Islet precursor cell (in vitro differentiated cells): Measurements from ENCODE around the gene MSH5.
A peak's percentile ranks its signal among the peaks of the same experiment; 100 is the strongest.
"Not testable (repeated sequence)": the region's sequence is repeated elsewhere in the genome, so short reads cannot be mapped to it uniquely, and the experiment has no call there.

ENCODE experiments used
- DNase-seq: peaks from one replicate; pipeline ENCODE4 v3.0.0-alpha.2; 2018

Gene MSH5

GRCh38 chr6:31781244-31782125, 41.7 kb downstream of the MSH5 start:
- DNase-seq, result no peak

DNA sequence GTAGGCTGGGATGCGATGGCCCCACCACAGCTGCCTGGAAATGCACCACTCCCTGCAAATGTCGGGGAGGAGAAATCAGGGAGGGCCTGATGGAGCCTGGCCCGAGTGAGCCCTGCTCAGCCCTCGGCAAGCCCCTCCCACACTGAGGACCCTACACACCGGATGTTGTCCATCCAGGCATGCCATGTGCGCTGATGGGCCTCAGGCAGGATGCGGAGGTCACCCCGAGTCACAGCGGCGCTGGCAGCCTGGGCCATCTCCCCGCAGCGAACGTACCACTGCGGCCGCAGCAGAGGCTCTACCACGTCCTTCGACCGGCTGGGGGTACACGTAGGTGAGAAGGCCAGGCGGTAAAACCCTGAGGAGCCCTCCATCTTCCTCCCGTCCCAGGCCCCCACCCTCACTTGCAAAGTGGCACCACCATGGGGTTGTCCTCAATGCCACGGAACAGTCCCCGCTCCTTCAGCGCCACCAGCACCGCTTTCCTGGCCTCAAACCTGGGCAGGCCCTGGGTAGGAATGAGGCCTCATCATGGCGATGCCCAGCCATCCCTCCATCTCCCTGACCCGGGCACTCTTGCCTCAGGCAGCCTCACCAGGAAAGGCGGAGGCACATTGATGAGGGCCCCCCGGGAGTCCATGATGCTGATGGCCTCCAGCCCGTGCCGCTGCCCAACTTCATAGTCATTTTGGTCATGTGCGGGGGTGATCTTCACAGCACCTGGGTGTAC, 42.5 kb downstream of the MSH5 start:
- peak; percentile 47 for DNase-seq

DNA sequence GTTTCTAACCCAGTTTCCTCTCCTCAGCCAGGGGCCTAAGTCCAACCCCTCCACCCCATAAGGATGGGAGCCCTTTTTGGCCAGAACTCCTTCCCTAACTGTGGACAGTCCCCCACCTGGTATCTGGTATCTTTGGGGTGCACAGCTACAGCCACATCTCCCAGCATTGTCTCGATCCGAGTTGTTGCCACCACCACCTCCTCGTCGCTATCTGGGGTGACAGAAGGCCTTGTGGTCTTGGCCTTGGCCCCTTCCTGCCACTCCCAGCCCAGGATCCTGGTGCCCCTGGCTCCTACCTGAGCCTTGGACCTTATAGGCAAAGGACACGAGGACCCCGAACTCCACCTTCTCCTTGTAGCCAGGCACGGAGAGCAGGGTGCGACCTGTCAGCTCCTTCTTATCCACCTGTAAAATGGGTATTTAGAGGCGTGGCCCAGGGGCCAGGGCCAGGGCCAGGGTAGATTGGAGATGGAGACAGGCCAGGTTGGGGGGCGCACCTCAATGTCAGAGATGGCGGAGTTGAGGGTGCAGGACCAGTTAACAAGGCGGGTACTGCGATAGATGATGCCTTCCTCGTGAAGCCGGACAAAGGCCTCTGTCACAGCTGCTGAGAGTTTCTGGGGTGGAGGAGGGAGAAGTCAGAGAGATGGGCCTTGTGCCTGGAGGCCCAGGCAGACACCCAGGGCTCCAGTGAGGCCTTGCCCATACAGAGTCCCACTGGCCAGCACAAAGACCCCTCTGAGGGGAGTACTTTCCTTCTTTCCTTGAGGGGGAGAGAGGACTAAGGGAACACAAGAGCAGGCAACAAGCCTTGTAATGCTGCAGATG, 44.5 kb downstream of the MSH5 start:
- no peak for DNase-seq

DNA sequence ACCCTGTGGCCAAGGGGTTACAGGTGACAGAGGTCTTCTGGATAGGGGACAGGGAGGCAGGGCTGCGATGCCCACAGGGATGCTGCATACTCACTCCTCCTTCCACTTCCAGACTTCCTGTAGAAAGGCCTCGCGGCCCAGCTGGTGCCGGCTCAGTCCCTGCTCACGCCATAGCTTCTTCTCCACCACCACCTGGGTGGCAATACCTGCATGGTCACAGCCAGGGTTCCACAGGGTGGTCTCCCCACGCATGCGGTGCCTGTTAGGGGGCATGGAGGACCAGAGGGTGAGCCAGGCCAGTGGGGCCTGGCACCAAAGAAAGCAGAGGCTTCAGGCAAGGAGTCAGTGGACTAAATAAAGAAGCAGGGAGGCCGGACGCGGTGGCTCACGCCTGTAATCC, 45.7 kb downstream of the MSH5 start:
- DNase-seq, result no peak

DNA sequence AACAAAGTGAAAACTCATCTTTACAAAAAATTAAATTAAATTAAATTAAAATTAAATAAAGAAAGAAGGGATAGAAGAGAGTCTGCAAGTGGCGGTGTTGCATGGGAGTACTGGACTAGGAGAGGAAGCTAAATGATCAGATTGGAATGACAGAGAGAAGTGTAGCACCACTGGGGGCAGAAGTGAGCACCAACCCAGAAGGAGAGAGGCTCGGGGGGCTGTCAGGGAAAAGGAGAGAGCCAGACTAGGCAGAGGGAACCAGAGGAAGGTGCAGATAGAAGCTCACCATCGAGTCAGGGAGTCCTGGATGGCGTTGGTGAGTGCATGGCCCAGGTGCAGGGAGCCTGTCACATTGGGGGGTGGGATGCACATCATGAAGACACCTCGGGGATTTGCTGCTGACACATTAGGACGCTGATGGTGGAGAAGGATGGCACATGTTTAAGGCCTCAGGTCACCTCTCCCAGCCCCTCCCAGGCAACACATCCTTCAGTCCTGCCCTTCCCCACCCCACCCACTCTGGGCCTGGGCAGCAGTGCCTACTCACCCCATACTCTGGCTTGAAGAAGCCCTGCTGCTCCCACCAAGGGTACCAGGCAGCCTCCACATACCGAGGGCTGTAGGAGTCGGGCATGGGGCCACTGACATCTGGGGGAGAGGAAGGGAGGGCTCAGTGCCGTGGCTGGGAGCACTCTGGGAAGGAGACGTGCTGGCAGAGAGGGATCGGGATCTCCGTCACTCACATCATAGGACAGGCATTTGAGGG, 51.7 kb downstream of the MSH5 start:
- DNase-seq, result peak; percentile 82

GRCh38 chr6:31792090-31792374, 52.2 kb downstream of the MSH5 start:
- DNase-seq, result no peak

DNA sequence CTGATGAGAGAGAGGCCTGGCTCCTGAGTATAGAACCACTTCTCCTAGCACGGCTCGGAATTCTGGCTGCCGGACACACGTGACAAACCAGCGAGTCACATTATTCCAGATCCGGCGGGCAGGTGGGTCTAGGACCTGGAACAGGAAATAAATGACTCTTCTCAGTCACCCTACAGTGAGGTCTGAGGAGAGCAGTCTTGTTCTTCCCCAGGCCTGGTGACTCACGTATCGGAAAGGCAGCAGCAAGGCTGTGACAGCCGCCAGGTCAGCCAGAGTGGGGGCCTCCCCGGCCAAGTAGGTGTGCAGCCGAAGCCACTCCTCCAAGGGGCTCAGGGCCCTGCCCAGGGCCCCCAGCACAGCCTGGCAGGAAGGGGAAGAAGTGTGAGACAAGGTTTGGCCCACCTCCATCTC, 53.0 kb downstream of the MSH5 start:
- DNase-seq, result peak; percentile 83

- DNase-seq, result not testable (repeated sequence)
These were observed 54.1 kb downstream of the MSH5 start for GRCh38 chr6:31793927-31794245.

GRCh38 chr6:31794294-31794865, 54.6 kb downstream of the MSH5 start:
- peak; percentile 57 for DNase-seq

- no peak for DNase-seq
These were observed 55.2 kb downstream of the MSH5 start for GRCh38 chr6:31794866-31795615.

GRCh38 chr6:31795616-31796298, 56.0 kb downstream of the MSH5 start, which contains the start of gene VARS1:
Gene VARS1 (minus strand): TSS chr6:31795752. CDS start chr6:31795217, 535 bp downstream.
- peak; percentile 97 for DNase-seq

- DNase-seq, result no peak
These were observed 57.2 kb downstream of the MSH5 start for GRCh38 chr6:31796993-31797385.

DNA sequence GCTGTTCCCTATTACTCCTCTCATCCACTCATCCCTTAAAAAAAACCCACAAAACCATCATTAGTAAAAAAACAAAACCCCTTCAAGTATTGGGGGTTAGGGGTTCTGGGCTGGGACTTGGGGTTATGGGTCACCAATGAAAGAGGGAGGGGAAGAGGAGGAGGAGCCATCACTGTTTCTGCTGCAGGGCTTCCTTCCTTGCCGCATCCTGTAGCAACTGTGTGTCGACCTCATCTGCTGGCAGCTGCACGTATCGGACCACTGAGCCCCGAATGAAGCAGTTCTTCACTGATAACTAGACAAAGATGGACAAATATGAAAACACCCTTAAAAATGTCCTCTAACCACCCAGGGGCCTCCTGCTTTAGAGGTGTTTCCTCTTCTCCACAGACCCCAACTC, 57.8 kb downstream of the MSH5 start:
- DNase-seq, result no peak

DNA sequence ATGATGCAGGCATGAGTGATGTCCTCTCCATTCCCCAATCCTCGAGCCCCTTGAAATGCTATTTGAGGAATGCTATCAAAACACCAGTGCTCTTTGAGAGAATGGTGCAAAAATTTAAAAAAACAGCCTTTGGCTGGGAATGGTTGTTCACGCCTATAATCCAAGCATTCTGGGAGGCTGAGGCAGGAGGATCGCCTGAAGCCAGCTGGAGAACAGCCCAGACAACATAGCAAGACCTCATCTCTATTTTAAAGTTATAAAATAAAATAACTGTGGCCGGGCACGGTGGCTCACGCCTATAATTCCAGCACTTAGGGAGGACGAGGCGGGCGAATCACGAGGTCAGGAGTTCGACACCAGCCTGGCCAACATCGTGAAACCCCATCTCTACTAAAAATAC, 60.0 kb downstream of the MSH5 start:
- no peak for DNase-seq

- DNase-seq, result not testable (repeated sequence)
These were observed 61.5 kb downstream of the MSH5 start for GRCh38 chr6:31801031-31801927.

DNA sequence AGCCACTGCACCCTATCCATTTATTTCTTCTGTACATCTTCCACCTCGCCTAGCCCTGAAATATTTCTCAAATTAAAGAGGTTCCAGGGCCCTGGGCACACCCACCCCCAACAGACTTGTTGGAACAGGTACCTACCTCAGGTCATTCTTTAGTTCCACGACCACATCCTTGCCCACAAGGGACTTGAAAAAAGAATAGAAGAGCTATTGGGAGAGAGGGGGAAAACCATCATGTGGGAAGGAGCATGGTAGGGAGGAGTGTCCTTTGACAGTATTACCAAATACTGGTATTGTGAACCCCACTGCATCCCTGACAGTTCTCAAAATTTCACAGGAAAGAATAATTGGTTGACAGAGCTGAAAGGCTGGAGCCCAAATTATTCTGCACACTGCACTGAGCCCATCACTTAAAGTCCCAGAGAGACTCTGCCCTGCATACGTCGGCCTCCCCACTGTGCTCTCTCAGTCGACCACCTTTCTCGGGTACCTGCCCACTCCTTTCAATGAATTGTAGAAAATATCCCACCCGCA, 66.2 kb downstream of the MSH5 start:
- no peak for DNase-seq

- peak; percentile 99 for DNase-seq
These were observed 66.9 kb downstream of the MSH5 start, which contains the start of gene LSM2 for GRCh38 chr6:31806470-31807272. Gene LSM2 (minus strand): TSS chr6:31806966. CDS start chr6:31806757, 209 bp downstream.

- DNase-seq, result not testable (repeated sequence)
These were observed 68.8 kb downstream of the MSH5 start for GRCh38 chr6:31808599-31808998.

- DNase-seq, result no peak
These were observed 71.8 kb downstream of the MSH5 start for GRCh38 chr6:31811645-31812044.
